ENCODE results near the gene FBXL17.

GRCh38 chr5:108168915-108169314 is 213.0 kb downstream of the FBXL17 start:
- TF ChIP-seq, protein P1, sequence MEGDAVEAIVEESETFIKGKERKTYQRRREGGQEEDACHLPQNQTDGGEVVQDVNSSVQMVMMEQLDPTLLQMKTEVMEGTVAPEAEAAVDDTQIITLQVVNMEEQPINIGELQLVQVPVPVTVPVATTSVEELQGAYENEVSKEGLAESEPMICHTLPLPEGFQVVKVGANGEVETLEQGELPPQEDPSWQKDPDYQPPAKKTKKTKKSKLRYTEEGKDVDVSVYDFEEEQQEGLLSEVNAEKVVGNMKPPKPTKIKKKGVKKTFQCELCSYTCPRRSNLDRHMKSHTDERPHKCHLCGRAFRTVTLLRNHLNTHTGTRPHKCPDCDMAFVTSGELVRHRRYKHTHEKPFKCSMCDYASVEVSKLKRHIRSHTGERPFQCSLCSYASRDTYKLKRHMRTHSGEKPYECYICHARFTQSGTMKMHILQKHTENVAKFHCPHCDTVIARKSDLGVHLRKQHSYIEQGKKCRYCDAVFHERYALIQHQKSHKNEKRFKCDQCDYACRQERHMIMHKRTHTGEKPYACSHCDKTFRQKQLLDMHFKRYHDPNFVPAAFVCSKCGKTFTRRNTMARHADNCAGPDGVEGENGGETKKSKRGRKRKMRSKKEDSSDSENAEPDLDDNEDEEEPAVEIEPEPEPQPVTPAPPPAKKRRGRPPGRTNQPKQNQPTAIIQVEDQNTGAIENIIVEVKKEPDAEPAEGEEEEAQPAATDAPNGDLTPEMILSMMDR (IDR thresholded peaks at IDR 0.05), result no peak
- TF ChIP-seq REST (IDR thresholded peaks at IDR 0.05) (no peak), MYC (IDR thresholded peaks at IDR 0.05; ENCODE audit: borderline replicate concordance, low read length) (no peak), CBX8 (IDR thresholded peaks at IDR 0.05) (no peak), CBX2 (IDR thresholded peaks at IDR 0.05; ENCODE audit: borderline replicate concordance, low read depth) (no peak), KDM5A (IDR thresholded peaks at IDR 0.05) (no peak), RFX5 (IDR thresholded peaks at IDR 0.05) (no peak)

Measured in A549 (cell line).